ENCODE measurements around the gene CELF2.
"Not testable (repeated sequence)": the region's sequence is repeated elsewhere in the genome, so short reads cannot be mapped to it uniquely, and the experiment has no call there.

Gene CELF2

GRCh38 chr10:11097686-11098085, 80.0 kb downstream of the CELF2 start:
- DNase-seq, result no peak

- no peak for DNase-seq
Observed at GRCh38 chr10:11098666-11099065, 81.0 kb downstream of the CELF2 start.

- no peak for DNase-seq
Observed at GRCh38 chr10:11104772-11105675, 87.4 kb downstream of the CELF2 start.

- DNase-seq, result no peak
Observed at GRCh38 chr10:11105676-11106004, 88.0 kb downstream of the CELF2 start.

GRCh38 chr10:11106621-11107374, 89.1 kb downstream of the CELF2 start:
- no peak for DNase-seq

- DNase-seq, result no peak
Observed at GRCh38 chr10:11107948-11108347, 90.3 kb downstream of the CELF2 start.

GRCh38 chr10:11108356-11108755, 90.7 kb downstream of the CELF2 start:
- DNase-seq, result no peak

GRCh38 chr10:11109590-11109989, 91.9 kb downstream of the CELF2 start:
- DNase-seq, result no peak

- DNase-seq, result no peak
Observed at GRCh38 chr10:11110539-11110938, 92.9 kb downstream of the CELF2 start.

- DNase-seq, result no peak
Observed at GRCh38 chr10:11111490-11111889, 93.8 kb downstream of the CELF2 start.

- DNase-seq, result no peak
Observed at GRCh38 chr10:11112718-11113117, 95.0 kb downstream of the CELF2 start.

GRCh38 chr10:11113156-11113555, 95.5 kb downstream of the CELF2 start:
- DNase-seq, result no peak

GRCh38 chr10:11114269-11114668, 96.6 kb downstream of the CELF2 start:
- no peak for DNase-seq

GRCh38 chr10:11115337-11115736, 97.7 kb downstream of the CELF2 start:
- no peak for DNase-seq

- DNase-seq, result no peak
Observed at GRCh38 chr10:11116361-11116760, 98.7 kb downstream of the CELF2 start.

GRCh38 chr10:11116817-11117216, 99.1 kb downstream of the CELF2 start:
- DNase-seq, result no peak

GRCh38 chr10:11118686-11119085, 101.0 kb downstream of the CELF2 start:
- DNase-seq, result no peak

- no peak for DNase-seq
Observed at GRCh38 chr10:11119843-11120242, 102.2 kb downstream of the CELF2 start.

GRCh38 chr10:11120711-11121110, 103.0 kb downstream of the CELF2 start:
- no peak for DNase-seq

GRCh38 chr10:11123892-11124291, 106.2 kb downstream of the CELF2 start:
- DNase-seq, result not testable (repeated sequence)

- DNase-seq, result no peak
Observed at GRCh38 chr10:11125004-11125403, 107.3 kb downstream of the CELF2 start.

GRCh38 chr10:11127017-11127416, 109.3 kb downstream of the CELF2 start:
- not testable (repeated sequence) for DNase-seq

- no peak for DNase-seq
Observed at GRCh38 chr10:11131112-11131639, 113.5 kb downstream of the CELF2 start.

GRCh38 chr10:11134411-11134810, 116.7 kb downstream of the CELF2 start:
- no peak for DNase-seq
